CD14-positive monocyte (primary cell): ENCODE results near the gene TRIM38. TPM values are rescaled to one million over a fixed set of nuclear protein-coding genes. Genes with fewer than 3 reads are reported as not detected.
A peak's percentile ranks its signal among the peaks of the same experiment; 100 is the strongest.

ENCODE experiments used
- DNase-seq, 3 donors: peaks; one replicate each; pipeline ENCODE4 v3.0.0-alpha.2; 2011 to 2022
- H2AFZ ChIP-seq: 2 replicates; pipeline ENCODE4 v1.6.0; 2012; ENCODE audit warnings: mild to moderate bottlenecking, low read depth, low read length, inconsistent platforms; ENCODE audit not compliant: insufficient read depth, poor library complexity, severe bottlenecking
- H3K27ac ChIP-seq, 2 donors: 1 replicate in 1 of 2; 2 replicates in 1 of 2; pipeline ENCODE4 v1.5.1; 2012 to 2013; ENCODE audit warnings: low read length in 2 of 2, control low read depth in 1 of 2, inconsistent platforms in 1 of 2, low read depth in 1 of 2, mild to moderate bottlenecking in 1 of 2
- H3K27me3 ChIP-seq, 2 donors: one replicate each; pipeline versions ENCODE4 v1.6.0 to v1.6.1; 2011 to 2013; ENCODE audit warnings: low read length in 2 of 2; ENCODE audit not compliant: control insufficient read depth in 2 of 2, insufficient read depth in 2 of 2
- H3K36me3 ChIP-seq, 2 donors: replicated peaks in 1 of 2; 1 replicate in 1 of 2; 2 replicates in 1 of 2; pipeline versions ENCODE4 v1.5.1 to v1.6.1; 2012 to 2013; ENCODE audit warnings: low read length in 2 of 2, control low read depth in 1 of 2, inconsistent platforms in 1 of 2, mild to moderate bottlenecking in 1 of 2; ENCODE audit not compliant: insufficient read depth in 2 of 2, control insufficient read depth in 1 of 2
- H3K4me1 ChIP-seq, 2 donors: 1 replicate in 1 of 2; 2 replicates in 1 of 2; pipeline versions ENCODE4 v1.5.1 to v1.6.1; 2012 to 2013; ENCODE audit warnings: low read length in 2 of 2, control low read depth in 1 of 2, inconsistent platforms in 1 of 2, mild to moderate bottlenecking in 1 of 2, moderate library complexity in 1 of 2; ENCODE audit not compliant: insufficient read depth in 2 of 2, control insufficient read depth in 1 of 2
- H3K4me2 ChIP-seq: replicated peaks from 2 replicates; pipeline ENCODE3; 2012; ENCODE audit warnings: low read length, moderate library complexity, mild to moderate bottlenecking; ENCODE audit not compliant: poor library complexity, severe bottlenecking; ENCODE audit errors: extremely low read depth
- H3K4me3 ChIP-seq, 3 experiments: fragments of 200-600 bp in 1 of 3; sonication (generic) in 1 of 3; replicated peaks in 1 of 3; 1 replicate in 2 of 3; 2 replicates in 1 of 3; pipeline ENCODE4 v1.5.1; 2011 to 2013; ENCODE audit warnings: low read length in 3 of 3, mild to moderate bottlenecking in 3 of 3, control low read depth in 2 of 3, low read depth in 2 of 3, inconsistent platforms in 1 of 3, moderate library complexity in 1 of 3
- H3K79me2 ChIP-seq: 2 replicates; pipeline ENCODE4 v1.6.0; 2012; ENCODE audit warnings: mild to moderate bottlenecking, control low read depth, inconsistent platforms, low read length, moderate library complexity; ENCODE audit not compliant: insufficient read depth
- H3K9ac ChIP-seq: 2 replicates; pipeline ENCODE4 v1.6.0; 2017; ENCODE audit warnings: low read length, mild to moderate bottlenecking; ENCODE audit not compliant: insufficient read depth, poor library complexity, severe bottlenecking
- H3K9me3 ChIP-seq, 2 donors: replicated peaks in 1 of 2; 1 replicate in 1 of 2; 2 replicates in 1 of 2; pipeline versions ENCODE4 v1.5.1 to v1.6.1; 2012 to 2013; ENCODE audit warnings: low read length in 2 of 2, control low read depth in 1 of 2; ENCODE audit not compliant: control insufficient read depth in 1 of 2, insufficient read depth in 1 of 2
- H4K20me1 ChIP-seq: 2 replicates; pipeline ENCODE4 v1.6.0; 2012; ENCODE audit warnings: mild to moderate bottlenecking, low read length, control low read depth, moderate library complexity; ENCODE audit not compliant: insufficient read depth
- H3K27ac Mint-ChIP-seq, 7 donors: one replicate each; pipeline ENCODE4 v1.8.0; 2020; ENCODE audit warnings: mild to moderate bottlenecking in 7 of 7, mixed read lengths in 7 of 7, moderate library complexity in 6 of 7, inconsistent platforms in 2 of 7
- H3K27me3 Mint-ChIP-seq, 3 donors: one replicate each; pipeline ENCODE4 v1.8.0; 2021 to 2022; ENCODE audit warnings: low read depth in 3 of 3, mild to moderate bottlenecking in 3 of 3, mixed read lengths in 3 of 3, moderate library complexity in 3 of 3, inconsistent platforms in 1 of 3
- H3K36me3 Mint-ChIP-seq, 2 donors: one replicate each; pipeline ENCODE4 v1.8.0; 2020; ENCODE audit warnings: mixed read lengths in 2 of 2, inconsistent platforms in 1 of 2, mild to moderate bottlenecking in 1 of 2
- H3K4me1 Mint-ChIP-seq: one replicate; pipeline ENCODE4 v1.8.0; 2020; ENCODE audit warnings: mild to moderate bottlenecking, mixed read lengths
- H3K4me3 Mint-ChIP-seq, 2 donors: one replicate each; pipeline ENCODE4 v1.8.0; 2020; ENCODE audit warnings: mild to moderate bottlenecking in 2 of 2, mixed read lengths in 2 of 2, moderate library complexity in 1 of 2
- H3K9me3 Mint-ChIP-seq, 7 donors: one replicate each; pipeline ENCODE4 v1.8.0; 2020 to 2022; ENCODE audit warnings: mixed read lengths in 7 of 7, mild to moderate bottlenecking in 6 of 7, moderate library complexity in 6 of 7, inconsistent platforms in 2 of 7
- CTCF ChIP-seq: fragments of 200-600 bp; IDR thresholded peaks from one replicate; pipeline ENCODE4 v1.8.0; 2022; ENCODE audit warnings: antibody characterized with exemption, mild to moderate bottlenecking
- WGBS: methylation state at CpG from one replicate; pipeline ENCODE4 v1.1.5; 2013; ENCODE audit warnings: missing lambda C conversion rate; ENCODE audit not compliant: insufficient coverage; 5-methylcytosine and 5-hydroxymethylcytosine counted together
- intact Hi-C, 2 donors: fragments of 100-400 bp; cut with micrococcal nuclease; formaldehyde crosslinking; loops; one replicate each; pipeline versions ENCODE4 v1.15.0 to v1.15.1; 2023
- polyA plus RNA-seq, 3 donors: library from polyadenylated mRNA; depleted of rRNA in 1 of 3; unstranded in 2 of 3; stranded (reverse) in 1 of 3; fragments of 300-500 nt in 2 of 3; fragments of >200 nt in 1 of 3; fragmentation: Illumina TruSeq in 2 of 3; gene quantifications; 1 replicate in 2 of 3; 2 replicates in 1 of 3; pipeline ENCODE4 v1.2.3, GENCODE V29; 2012 to 2021

TRIM38 gene
- polyA plus RNA-seq, 3 donors: 4.1 to 23.2 (median 8.0) TPM

DNA sequence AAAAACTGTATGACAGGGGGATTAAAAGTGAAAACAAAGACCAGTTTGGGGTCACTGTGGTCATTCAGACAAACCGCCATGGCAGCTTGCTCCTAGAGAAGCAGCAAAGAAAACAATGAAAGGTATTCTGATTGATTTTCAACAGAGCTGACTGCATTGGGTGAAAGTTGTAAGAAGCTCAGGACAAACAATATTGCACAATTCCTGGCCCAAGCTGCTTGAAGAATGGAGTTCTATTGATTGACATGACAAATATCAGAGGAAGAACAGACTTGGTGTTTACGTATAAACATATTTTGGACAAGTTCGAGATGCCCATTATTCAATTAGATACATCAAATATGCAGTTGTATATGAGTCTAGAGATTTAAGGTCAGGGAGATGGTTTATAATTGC, 62.0 kb downstream of the TRIM38 start:
- peaks cover 41 to 54% of the 10 kb centered on the region in 2 donors for H3K4me1 ChIP-seq
- Mint-ChIP-seq H3K36me3 (no peaks in the 10 kb centered on the region), H3K9me3 (peaks cover 0 to 6% (median 1%) of the 10 kb centered on the region in 7 donors), H3K4me3 (no peak overlapping the region), H3K27me3 (peaks cover 0 to 2% (median 0%) of the 10 kb centered on the region in 3 donors), H3K27ac (peak overlapping the region in 1 of 7 donors; percentile 46), H3K4me1 (peaks cover 33% of the 10 kb centered on the region)
- no peak overlapping the region for H3K4me3 ChIP-seq
- no peak for DNase-seq
- no peaks in the 10 kb centered on the region for H3K79me2 ChIP-seq
- no peak for TF ChIP-seq CTCF
- no peak overlapping the region for H3K4me2 ChIP-seq
- no peaks in the 10 kb centered on the region for H4K20me1 ChIP-seq
- no peaks in the 10 kb centered on the region for H3K27me3 ChIP-seq
- no peaks in the 10 kb centered on the region for H3K36me3 ChIP-seq
- H2AFZ ChIP-seq: no peak overlapping the region
- WGBS: 89% methylated on average over 1 of the region's 3 CpGs
- no peak overlapping the region for H3K27ac ChIP-seq
- no peak overlapping the region for H3K9ac ChIP-seq
- intact Hi-C loops: loop anchor here in 1 of 2 donors (5.0 to 10.0 kb wide), 3 partner anchors 33 to 1110 kb away; partner anchors contain the start of gene TRIM38
- H3K9me3 ChIP-seq: no peaks in the 10 kb centered on the region

GRCh38 chr6:26025047-26025893, 62.7 kb downstream of the TRIM38 start:
- Mint-ChIP-seq H3K27me3 (peaks cover 0 to 2% (median 0%) of the 10 kb centered on the region in 3 donors), H3K27ac (peak overlapping the region in 6 of 7 donors; percentile 73 to 98 (median 94)), H3K4me1 (peaks cover 32% of the 10 kb centered on the region), H3K36me3 (no peaks in the 10 kb centered on the region), H3K4me3 (peak overlapping the region in 1 of 2 donors; percentile 98), H3K9me3 (peaks cover 0 to 4% (median 0%) of the 10 kb centered on the region in 7 donors)
- DNase-seq: peak in 2 of 3 donors; percentile 34 to 52
- intact Hi-C loops: loop anchor here in 1 of 2 donors (10.0 kb wide), 2 partner anchors 60 to 1110 kb away; partner anchors contain the start of gene TRIM38
- Histone ChIP-seq H4K20me1 (no peaks in the 10 kb centered on the region), H3K4me3 (peak overlapping the region in 1 of 3 experiments; percentile 90), H3K27ac (peak overlapping the region in 1 of 2 donors; percentile 79), H2AFZ (no peak overlapping the region), H3K36me3 (no peaks in the 10 kb centered on the region), H3K9ac (no peak overlapping the region), H3K4me2 (peak overlapping the region; percentile 89), H3K27me3 (no peaks in the 10 kb centered on the region), H3K79me2 (no peaks in the 10 kb centered on the region), H3K4me1 (peaks cover 41 to 49% of the 10 kb centered on the region in 2 donors), H3K9me3 (no peaks in the 10 kb centered on the region)
- no peak for TF ChIP-seq CTCF
- over 99% methylated on average over 12 of the region's 17 CpGs for WGBS
